ENCODE data around the gene AP2M1. TPM values are rescaled to one million over a fixed set of nuclear protein-coding genes. Genes with fewer than 3 reads are reported as not detected.

Gene AP2M1
- total and polyA plus RNA-seq, 2 of the 13 experiments (the other 11 are each of a cell fraction or from before 2014, with no cell fraction given), result 126 to 146 TPM

DNA sequence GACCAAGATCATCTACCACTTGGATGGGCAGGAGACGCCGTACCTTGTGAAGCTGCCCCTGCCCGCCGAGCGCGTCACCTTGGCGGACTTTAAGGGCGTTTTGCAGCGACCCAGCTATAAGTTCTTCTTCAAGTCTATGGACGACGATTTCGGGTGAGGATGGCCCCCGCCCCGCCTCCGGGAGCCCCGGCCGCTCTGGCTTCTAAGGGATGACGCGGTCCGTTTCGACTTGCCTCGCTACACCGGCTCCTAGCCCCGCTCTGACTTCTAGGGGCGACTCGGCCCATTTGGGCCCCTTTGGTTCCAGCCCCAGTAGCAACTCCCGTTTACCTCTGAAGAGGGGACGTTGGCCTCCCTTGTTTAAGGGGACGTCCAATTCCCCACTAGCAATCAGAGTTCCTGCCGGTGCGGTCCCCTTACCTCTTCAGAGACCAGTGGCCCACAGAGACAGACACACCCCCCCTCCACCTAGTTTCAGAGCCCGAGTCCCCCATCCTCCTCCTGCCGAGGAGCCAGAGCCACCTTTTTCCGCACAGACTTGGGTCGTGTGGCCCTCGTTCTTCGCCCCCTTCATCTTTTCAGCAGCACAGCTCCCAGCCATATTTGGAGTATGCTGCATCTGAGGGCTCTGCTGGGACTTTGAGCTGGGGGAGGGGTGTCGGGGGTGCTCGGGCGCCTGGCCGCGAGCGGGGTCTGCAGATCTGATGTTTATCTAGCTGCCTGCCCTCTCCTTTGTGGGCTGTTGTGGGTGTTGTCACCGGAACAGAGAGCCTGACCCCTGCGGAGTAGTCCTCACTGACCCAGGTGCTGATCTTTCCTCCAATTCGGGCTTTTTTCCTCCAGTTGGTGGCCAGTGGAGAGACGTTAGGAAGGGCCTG, 18.8 kb upstream of the AP2M1 start (continued):
- TF ChIP-seq, protein P1, sequence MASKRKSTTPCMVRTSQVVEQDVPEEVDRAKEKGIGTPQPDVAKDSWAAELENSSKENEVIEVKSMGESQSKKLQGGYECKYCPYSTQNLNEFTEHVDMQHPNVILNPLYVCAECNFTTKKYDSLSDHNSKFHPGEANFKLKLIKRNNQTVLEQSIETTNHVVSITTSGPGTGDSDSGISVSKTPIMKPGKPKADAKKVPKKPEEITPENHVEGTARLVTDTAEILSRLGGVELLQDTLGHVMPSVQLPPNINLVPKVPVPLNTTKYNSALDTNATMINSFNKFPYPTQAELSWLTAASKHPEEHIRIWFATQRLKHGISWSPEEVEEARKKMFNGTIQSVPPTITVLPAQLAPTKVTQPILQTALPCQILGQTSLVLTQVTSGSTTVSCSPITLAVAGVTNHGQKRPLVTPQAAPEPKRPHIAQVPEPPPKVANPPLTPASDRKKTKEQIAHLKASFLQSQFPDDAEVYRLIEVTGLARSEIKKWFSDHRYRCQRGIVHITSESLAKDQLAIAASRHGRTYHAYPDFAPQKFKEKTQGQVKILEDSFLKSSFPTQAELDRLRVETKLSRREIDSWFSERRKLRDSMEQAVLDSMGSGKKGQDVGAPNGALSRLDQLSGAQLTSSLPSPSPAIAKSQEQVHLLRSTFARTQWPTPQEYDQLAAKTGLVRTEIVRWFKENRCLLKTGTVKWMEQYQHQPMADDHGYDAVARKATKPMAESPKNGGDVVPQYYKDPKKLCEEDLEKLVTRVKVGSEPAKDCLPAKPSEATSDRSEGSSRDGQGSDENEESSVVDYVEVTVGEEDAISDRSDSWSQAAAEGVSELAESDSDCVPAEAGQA (IDR thresholded peaks at IDR 0.05; ENCODE audit: low read depth), result no peak
- TF ChIP-seq, protein P1 (CRISPR knock-in tag; IDR thresholded peaks at IDR 0.05; ENCODE audit: borderline replicate concordance), result no peak
- TF ChIP-seq NR2C2 (CRISPR knock-in tag; IDR thresholded peaks at IDR 0.05; ENCODE audit: borderline replicate concordance) (no peak), ZNF775 (CRISPR knock-in tag; IDR thresholded peaks at IDR 0.05; ENCODE audit: borderline replicate concordance) (no peak), MTA1 (CRISPR knock-in tag; IDR thresholded peaks at IDR 0.05; ENCODE audit: borderline replicate concordance) (peak; percentile 50; the same call in 1 of the 2 replicates), MTF1 (CRISPR knock-in tag; IDR thresholded peaks at IDR 0.05) (no peak), MAFG (CRISPR knock-in tag; IDR thresholded peaks at IDR 0.05) (no peak), ZFP41 (CRISPR knock-in tag; IDR thresholded peaks at IDR 0.05; ENCODE audit: borderline replicate concordance) (no peak), ZKSCAN5 (CRISPR knock-in tag; IDR thresholded peaks at IDR 0.05) (no peak), U2AF1 (optimal IDR thresholded peaks at IDR 0.05; ENCODE audit: low read depth, low read length) (no peak), STAG1 (CRISPR knock-in tag; IDR thresholded peaks at IDR 0.05) (no peak), EED (CRISPR knock-in tag; IDR thresholded peaks at IDR 0.05) (no peak), RBM22 (optimal IDR thresholded peaks at IDR 0.05; ENCODE audit: low read length) (no peak)
- TF ChIP-seq, protein P2, sequence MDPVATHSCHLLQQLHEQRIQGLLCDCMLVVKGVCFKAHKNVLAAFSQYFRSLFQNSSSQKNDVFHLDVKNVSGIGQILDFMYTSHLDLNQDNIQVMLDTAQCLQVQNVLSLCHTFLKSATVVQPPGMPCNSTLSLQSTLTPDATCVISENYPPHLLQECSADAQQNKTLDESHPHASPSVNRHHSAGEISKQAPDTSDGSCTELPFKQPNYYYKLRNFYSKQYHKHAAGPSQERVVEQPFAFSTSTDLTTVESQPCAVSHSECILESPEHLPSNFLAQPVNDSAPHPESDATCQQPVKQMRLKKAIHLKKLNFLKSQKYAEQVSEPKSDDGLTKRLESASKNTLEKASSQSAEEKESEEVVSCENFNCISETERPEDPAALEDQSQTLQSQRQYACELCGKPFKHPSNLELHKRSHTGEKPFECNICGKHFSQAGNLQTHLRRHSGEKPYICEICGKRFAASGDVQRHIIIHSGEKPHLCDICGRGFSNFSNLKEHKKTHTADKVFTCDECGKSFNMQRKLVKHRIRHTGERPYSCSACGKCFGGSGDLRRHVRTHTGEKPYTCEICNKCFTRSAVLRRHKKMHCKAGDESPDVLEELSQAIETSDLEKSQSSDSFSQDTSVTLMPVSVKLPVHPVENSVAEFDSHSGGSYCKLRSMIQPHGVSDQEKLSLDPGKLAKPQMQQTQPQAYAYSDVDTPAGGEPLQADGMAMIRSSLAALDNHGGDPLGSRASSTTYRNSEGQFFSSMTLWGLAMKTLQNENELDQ (CRISPR knock-in tag; IDR thresholded peaks at IDR 0.05; ENCODE audit: borderline replicate concordance), result no peak
- TF ChIP-seq, protein P3, sequence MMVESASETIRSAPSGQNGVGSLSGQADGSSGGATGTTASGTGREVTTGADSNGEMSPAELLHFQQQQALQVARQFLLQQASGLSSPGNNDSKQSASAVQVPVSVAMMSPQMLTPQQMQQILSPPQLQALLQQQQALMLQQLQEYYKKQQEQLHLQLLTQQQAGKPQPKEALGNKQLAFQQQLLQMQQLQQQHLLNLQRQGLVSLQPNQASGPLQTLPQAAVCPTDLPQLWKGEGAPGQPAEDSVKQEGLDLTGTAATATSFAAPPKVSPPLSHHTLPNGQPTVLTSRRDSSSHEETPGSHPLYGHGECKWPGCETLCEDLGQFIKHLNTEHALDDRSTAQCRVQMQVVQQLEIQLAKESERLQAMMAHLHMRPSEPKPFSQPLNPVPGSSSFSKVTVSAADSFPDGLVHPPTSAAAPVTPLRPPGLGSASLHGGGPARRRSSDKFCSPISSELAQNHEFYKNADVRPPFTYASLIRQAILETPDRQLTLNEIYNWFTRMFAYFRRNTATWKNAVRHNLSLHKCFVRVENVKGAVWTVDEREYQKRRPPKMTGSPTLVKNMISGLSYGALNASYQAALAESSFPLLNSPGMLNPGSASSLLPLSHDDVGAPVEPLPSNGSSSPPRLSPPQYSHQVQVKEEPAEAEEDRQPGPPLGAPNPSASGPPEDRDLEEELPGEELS (CRISPR knock-in tag; IDR thresholded peaks at IDR 0.05), result 0 out of 2 replicates have a peak, but pooled peaks have one; percentile 9
- TF ChIP-seq, protein P4, sequence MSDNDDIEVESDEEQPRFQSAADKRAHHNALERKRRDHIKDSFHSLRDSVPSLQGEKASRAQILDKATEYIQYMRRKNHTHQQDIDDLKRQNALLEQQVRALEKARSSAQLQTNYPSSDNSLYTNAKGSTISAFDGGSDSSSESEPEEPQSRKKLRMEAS (IDR thresholded peaks at IDR 0.05), result peak; percentile 18; the same call in 1 of the 2 replicates
- TF ChIP-seq, protein P5, sequence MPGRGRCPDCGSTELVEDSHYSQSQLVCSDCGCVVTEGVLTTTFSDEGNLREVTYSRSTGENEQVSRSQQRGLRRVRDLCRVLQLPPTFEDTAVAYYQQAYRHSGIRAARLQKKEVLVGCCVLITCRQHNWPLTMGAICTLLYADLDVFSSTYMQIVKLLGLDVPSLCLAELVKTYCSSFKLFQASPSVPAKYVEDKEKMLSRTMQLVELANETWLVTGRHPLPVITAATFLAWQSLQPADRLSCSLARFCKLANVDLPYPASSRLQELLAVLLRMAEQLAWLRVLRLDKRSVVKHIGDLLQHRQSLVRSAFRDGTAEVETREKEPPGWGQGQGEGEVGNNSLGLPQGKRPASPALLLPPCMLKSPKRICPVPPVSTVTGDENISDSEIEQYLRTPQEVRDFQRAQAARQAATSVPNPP (CRISPR knock-in tag; IDR thresholded peaks at IDR 0.05), result no peak
